Measurements from ENCODE around the gene CFAP92. TPM values are rescaled to one million over a fixed set of nuclear protein-coding genes. Genes with fewer than 3 reads are reported as not detected.

Gene CFAP92
- total RNA-seq, 1 donor from 2014 or later = 2.7 TPM

DNA sequence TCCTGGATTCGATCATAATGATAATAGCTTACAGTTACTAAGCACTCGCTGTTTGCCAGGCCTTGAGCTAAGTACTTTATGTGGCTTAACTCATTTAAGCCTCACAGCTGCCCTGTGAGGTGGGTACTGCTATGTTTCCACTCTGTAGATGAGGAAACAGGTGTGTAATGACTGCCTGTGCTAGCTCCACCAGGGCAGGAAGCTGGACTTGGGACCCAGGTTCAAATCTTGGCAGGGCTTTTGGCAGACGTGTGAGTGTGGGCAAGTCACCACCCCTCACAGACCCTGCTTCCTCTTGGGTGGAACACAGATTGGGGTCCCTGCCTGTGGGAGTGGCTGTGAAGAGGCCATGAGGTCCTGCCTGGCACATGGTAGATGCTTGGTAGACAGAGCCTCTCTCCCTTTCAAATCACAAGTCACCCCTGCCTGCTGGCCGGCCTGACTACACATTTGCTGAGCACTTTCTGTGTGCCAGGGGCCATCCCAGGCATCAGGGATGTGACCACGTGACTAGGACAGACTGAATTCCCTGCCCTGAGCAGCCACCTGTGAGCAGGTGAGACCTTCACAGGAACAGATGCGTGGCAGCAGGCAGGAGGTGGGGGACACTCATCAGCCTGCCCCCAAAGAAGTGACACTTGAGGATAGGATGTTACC is 10.9 kb upstream of the CFAP92 start:
- H3K4me3 Mint-ChIP-seq (ENCODE audit: low read depth) = no peak overlapping the region
- no peak overlapping the region for H3K27ac Mint-ChIP-seq
- no peak for DNase-seq (ENCODE audit: low spot score, unreplicated experiment)
- peaks cover 60% of the 10 kb centered on the region for H3K27me3 Mint-ChIP-seq
- no peaks in the 10 kb centered on the region for H3K9me3 Mint-ChIP-seq (ENCODE audit: low read depth)
- TF ChIP-seq, protein P1, sequence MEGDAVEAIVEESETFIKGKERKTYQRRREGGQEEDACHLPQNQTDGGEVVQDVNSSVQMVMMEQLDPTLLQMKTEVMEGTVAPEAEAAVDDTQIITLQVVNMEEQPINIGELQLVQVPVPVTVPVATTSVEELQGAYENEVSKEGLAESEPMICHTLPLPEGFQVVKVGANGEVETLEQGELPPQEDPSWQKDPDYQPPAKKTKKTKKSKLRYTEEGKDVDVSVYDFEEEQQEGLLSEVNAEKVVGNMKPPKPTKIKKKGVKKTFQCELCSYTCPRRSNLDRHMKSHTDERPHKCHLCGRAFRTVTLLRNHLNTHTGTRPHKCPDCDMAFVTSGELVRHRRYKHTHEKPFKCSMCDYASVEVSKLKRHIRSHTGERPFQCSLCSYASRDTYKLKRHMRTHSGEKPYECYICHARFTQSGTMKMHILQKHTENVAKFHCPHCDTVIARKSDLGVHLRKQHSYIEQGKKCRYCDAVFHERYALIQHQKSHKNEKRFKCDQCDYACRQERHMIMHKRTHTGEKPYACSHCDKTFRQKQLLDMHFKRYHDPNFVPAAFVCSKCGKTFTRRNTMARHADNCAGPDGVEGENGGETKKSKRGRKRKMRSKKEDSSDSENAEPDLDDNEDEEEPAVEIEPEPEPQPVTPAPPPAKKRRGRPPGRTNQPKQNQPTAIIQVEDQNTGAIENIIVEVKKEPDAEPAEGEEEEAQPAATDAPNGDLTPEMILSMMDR (IDR thresholded peaks at IDR 0.05; ENCODE audit: unreplicated experiment) = no peak
- H3K4me1 Mint-ChIP-seq (ENCODE audit: low read depth) = peaks cover 7% of the 10 kb centered on the region
- H3K36me3 Mint-ChIP-seq (ENCODE audit: insufficient read depth) = no peaks in the 10 kb centered on the region

DNA sequence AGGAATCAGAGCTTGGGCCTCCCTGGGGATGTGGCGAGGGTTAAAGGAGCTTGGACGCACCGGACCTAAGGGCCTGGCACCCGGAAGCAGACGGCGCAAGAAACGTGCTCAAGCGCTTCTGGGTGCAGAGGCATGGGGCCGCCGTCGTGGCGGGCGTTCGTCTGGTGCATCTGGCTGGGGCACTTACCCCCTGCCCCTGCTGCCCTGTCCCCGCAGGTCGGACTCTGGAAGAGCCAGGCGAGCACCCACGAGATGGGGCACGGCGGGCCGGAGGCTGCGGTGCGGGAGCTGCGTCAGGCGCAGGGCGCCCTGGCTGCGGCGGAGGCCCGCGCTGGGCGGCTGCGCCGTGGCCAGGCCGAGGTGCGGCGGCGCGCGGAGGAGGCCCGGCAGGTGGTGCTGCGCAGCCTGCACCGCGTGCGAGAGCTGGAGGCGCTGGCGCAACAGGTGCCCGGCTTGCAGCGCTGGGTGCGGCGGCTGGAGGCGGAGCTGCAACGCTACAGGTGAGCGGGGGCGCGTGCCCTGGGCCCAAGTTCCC is 9.8 kb upstream of the CFAP92 start:
- DNase-seq (ENCODE audit: low spot score, unreplicated experiment) = peak; percentile 58
- no peak overlapping the region for H3K4me3 Mint-ChIP-seq (ENCODE audit: low read depth)
- no peaks in the 10 kb centered on the region for H3K36me3 Mint-ChIP-seq (ENCODE audit: insufficient read depth)
- no peak overlapping the region for H3K27ac Mint-ChIP-seq
- H3K4me1 Mint-ChIP-seq (ENCODE audit: low read depth) = peaks cover 13% of the 10 kb centered on the region
- TF ChIP-seq, protein P1 (IDR thresholded peaks at IDR 0.05; ENCODE audit: unreplicated experiment) = peak; percentile 51
- peaks cover 56% of the 10 kb centered on the region for H3K27me3 Mint-ChIP-seq
- no peaks in the 10 kb centered on the region for H3K9me3 Mint-ChIP-seq (ENCODE audit: low read depth)

DNA sequence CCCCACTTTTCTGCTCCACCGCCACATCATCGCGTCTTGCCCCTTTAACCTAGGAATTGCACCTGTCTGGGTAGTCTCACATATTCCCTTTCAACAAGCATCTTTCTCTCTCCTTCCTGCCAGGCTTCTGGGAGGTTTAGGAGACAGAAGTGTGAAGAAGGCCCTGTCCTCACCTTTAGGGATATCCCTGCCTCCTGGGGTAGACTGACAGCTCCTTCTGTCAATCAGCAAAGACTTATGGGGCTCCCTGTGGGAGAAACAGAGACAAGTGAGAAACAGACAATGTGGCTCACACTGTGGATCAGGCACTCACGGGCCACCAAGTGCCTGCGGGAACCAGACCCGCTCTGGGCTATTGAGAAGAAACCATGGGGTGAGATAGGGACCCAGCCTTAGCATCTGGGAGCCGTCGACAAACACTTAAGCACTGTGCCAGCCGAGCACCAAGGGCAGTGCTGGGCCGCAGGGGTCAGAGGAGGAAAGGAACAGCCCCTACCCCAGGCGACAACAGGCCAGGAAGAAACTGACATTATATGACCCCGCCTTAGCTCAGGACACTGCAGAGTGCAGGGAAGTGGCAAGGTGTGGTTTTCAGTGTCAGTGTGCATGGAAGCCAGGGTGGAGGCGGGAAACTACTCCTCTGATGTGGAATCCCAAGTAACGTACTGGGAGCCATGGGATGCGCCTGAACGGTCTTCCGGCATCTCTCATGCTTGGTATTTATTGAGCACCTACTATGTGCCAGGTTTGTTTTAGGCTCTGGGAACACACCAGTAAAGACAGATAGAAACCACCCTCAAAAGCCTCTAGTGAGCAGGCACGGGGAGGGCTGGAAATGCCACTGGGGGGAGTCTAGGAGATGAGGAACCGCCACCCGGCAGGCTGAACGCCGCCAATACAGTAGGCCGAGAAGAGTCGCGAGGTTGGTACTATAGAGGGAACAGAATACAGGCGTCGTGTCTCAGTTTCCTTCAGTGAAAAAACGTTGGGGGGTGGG is 9.0 kb upstream of the CFAP92 start:
- Mint-ChIP-seq H3K4me3 (ENCODE audit: low read depth) (peak overlapping the region; percentile 29), H3K27me3 (peaks cover 51% of the 10 kb centered on the region), H3K4me1 (ENCODE audit: low read depth) (peaks cover 18% of the 10 kb centered on the region), H3K27ac (no peak overlapping the region), H3K9me3 (ENCODE audit: low read depth) (no peaks in the 10 kb centered on the region), H3K36me3 (ENCODE audit: insufficient read depth) (no peaks in the 10 kb centered on the region)
- no peak for DNase-seq (ENCODE audit: low spot score, unreplicated experiment)
- TF ChIP-seq, protein P1 (IDR thresholded peaks at IDR 0.05; ENCODE audit: unreplicated experiment) = no peak

DNA sequence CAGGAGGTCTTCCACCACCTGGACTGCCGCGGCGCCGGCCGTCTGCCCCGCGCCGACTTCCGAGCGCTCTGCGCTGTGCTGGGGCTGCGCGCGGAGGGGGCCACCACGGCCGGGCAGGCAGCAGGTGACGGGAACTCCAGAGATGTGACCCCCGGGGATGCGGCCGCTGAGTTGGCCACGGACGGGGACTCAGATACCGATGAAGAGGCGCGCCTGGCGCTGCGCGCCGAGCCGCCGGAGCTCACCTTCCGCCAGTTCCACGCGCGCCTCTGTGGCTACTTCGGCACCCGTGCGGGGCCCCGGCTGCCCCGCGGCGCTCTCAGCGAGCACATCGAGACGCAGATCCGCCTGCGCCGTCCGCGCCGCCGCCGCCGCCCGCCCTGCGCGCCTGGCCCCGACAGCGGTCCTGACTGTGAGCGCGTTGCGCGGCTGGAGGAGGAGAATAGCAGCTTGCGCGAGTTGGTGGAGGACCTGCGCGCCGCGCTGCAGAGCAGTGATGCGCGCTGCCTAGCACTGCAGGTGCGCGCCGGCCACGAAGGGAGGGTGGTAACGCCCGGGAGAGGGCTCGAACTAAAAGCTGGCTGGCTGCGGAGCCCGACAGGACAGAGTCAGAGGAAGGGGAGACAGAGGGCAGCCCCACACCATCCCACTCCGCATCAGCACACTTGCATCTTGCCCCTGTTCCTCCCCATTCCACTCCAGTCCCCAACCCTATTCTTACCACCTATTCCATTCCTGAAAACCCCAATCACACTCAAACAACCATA is 8.1 kb upstream of the CFAP92 start:
- Mint-ChIP-seq H3K27ac (no peak overlapping the region), H3K36me3 (ENCODE audit: insufficient read depth) (no peaks in the 10 kb centered on the region), H3K4me3 (ENCODE audit: low read depth) (peak overlapping the region; percentile 29), H3K9me3 (ENCODE audit: low read depth) (no peaks in the 10 kb centered on the region), H3K4me1 (ENCODE audit: low read depth) (peaks cover 18% of the 10 kb centered on the region), H3K27me3 (peaks cover 44% of the 10 kb centered on the region)
- TF ChIP-seq, protein P1 (IDR thresholded peaks at IDR 0.05; ENCODE audit: unreplicated experiment) = no peak
- peak; percentile 35 for DNase-seq (ENCODE audit: low spot score, unreplicated experiment)
